HCT116 (cell line): ENCODE data around the gene FBXO21. TPM values are rescaled to one million over a fixed set of nuclear protein-coding genes. Genes with fewer than 3 reads are reported as not detected.

Source experiments
- ATAC-seq: fragments of 200-7000 bp; cut with Tn5 transposase; 2 replicates; pipeline ENCODE4 v1.9.1; 2020; ENCODE audit warnings: mild to moderate bottlenecking, moderate library complexity
- BruUV-seq: library from RNA; stranded (reverse); fragments of 400-500 nt; replicated peaks from 2 replicates; lab custom pipeline; 2021; lab: Mats Ljungman, UMichigan
- CTCF ChIA-PET: fragments of 300-600 bp; sonication (Branson Sonifier 250); formaldehyde crosslinking; loops from one replicate; lab custom pipeline; 2021; ENCODE audit warnings: antibody characterized with exemption; lab: Charles Lee
- POLR2A ChIA-PET: fragments of 300-600, 350-600 bp; sonication (Branson Sonifier 250); formaldehyde crosslinking; loops from one replicate; lab custom pipeline; 2021; ENCODE audit warnings: antibody characterized with exemption; lab: Charles Lee
- RAD21 ChIA-PET, 2 experiments: fragments of 300-600 bp; sonication (Branson Sonifier 250); formaldehyde crosslinking; loops; one replicate each; lab custom pipeline; 2023; ENCODE audit warnings: low total read pairs in 2 of 2; ENCODE audit not compliant: uncharacterized antibody in 2 of 2, unreplicated experiment in 2 of 2, low non-redundant PET in 1 of 2; lab: Charles Lee
- DNase-seq: peaks from one replicate; pipeline ENCODE4 v3.0.0-alpha.2; 2010; ENCODE audit warnings: low read depth, low spot score
- H2AFZ ChIP-seq: fragments of 200-600 bp; shearing (Covaris generic), sonication (generic); 2 replicates; pipeline ENCODE4 v1.6.1; 2017; ENCODE audit warnings: low read depth, mixed run types, mixed read lengths, antibody characterized with exemption, low read length; ENCODE audit not compliant: poor library complexity, severe bottlenecking
- H3K27ac ChIP-seq: 2 replicates; pipeline ENCODE4 v1.5.1; 2012; ENCODE audit warnings: low read depth, low read length
- H3K27me3 ChIP-seq: fragments of 200-600 bp; sonication (generic); 2 replicates; pipeline ENCODE4 v1.6.1; 2016; ENCODE audit warnings: mixed run types, low read length, mixed read lengths; ENCODE audit not compliant: insufficient read depth
- H3K36me3 ChIP-seq, 2 experiments: fragments of 200-500 bp in 1 of 2; fragments of 200-600 bp in 1 of 2; sonication (Bioruptor generic) in 1 of 2; sonication (generic) in 1 of 2; 2 replicates each; pipeline versions ENCODE4 v1.5.1 to v1.6.1; 2014 to 2016; ENCODE audit warnings: low read length in 2 of 2, inconsistent platforms in 1 of 2, mixed read lengths in 1 of 2, mixed run types in 1 of 2; ENCODE audit not compliant: insufficient read depth in 2 of 2, control insufficient read depth in 1 of 2
- H3K4me1 ChIP-seq, 2 experiments: fragments of 200-600 bp in 1 of 2; sonication (generic) in 1 of 2; 2 replicates each; pipeline versions ENCODE4 v1.5.1 to v1.6.1; 2012 to 2017; ENCODE audit warnings: low read length in 2 of 2, inconsistent platforms in 1 of 2, mild to moderate bottlenecking in 1 of 2, mixed read lengths in 1 of 2, mixed run types in 1 of 2, moderate library complexity in 1 of 2; ENCODE audit not compliant: insufficient read depth in 2 of 2, control insufficient read depth in 1 of 2
- H3K4me2 ChIP-seq: fragments of 200-600 bp; sonication (generic); 2 replicates; pipeline ENCODE4 v1.6.1; 2017; ENCODE audit warnings: mixed run types, low read length, mixed read lengths
- H3K4me3 ChIP-seq, 2 experiments: fragments of 200-600 bp in 1 of 2; sonication (generic) in 1 of 2; replicated peaks in 1 of 2; 2 replicates each; pipeline ENCODE4 v1.5.1; 2011 to 2016; ENCODE audit warnings: low read length in 2 of 2, control low read depth in 1 of 2, low read depth in 1 of 2, mild to moderate bottlenecking in 1 of 2, mixed read lengths in 1 of 2, mixed run types in 1 of 2
- H3K79me2 ChIP-seq: fragments of 200-600 bp; sonication (generic); 2 replicates; pipeline ENCODE4 v1.6.1; 2017; ENCODE audit warnings: mild to moderate bottlenecking, mixed run types, low read length, moderate library complexity, mixed read lengths; ENCODE audit not compliant: insufficient read depth
- H3K9ac ChIP-seq: fragments of 200-600 bp; sonication (generic); 2 replicates; pipeline ENCODE4 v1.6.1; 2016; ENCODE audit warnings: low read length, mixed read lengths
- H3K9me2 ChIP-seq: fragments of 200-600 bp; sonication (generic), shearing (Covaris generic); 2 replicates; pipeline ENCODE4 v1.6.1; 2017; ENCODE audit warnings: mixed run types, mild to moderate bottlenecking, moderate library complexity; ENCODE audit not compliant: insufficient read depth
- H3K9me3 ChIP-seq, 2 experiments: fragments of 200-500 bp in 1 of 2; fragments of 200-600 bp in 1 of 2; sonication (Bioruptor generic) in 1 of 2; sonication (generic) in 1 of 2; 2 replicates each; pipeline ENCODE4 v1.6.1; 2014 to 2017; ENCODE audit warnings: low read length in 2 of 2, mixed read lengths in 2 of 2, inconsistent platforms in 1 of 2, low read depth in 1 of 2, mild to moderate bottlenecking in 1 of 2, mixed run types in 1 of 2, moderate library complexity in 1 of 2; ENCODE audit not compliant: control insufficient read depth in 1 of 2, insufficient read depth in 1 of 2
- H4K20me1 ChIP-seq: fragments of 200-600 bp; sonication (generic), shearing (Covaris generic); 2 replicates; pipeline ENCODE4 v1.6.1; 2017; ENCODE audit warnings: mixed run types, mild to moderate bottlenecking, moderate library complexity; ENCODE audit not compliant: insufficient read depth
- ATF3 ChIP-seq: IDR thresholded peaks from 2 replicates; pipeline ENCODE4 v1.6.1; 2012
- CEBPB ChIP-seq: IDR thresholded peaks from 2 replicates; pipeline ENCODE4 v1.6.1; 2012; ENCODE audit warnings: low read depth
- CTCF ChIP-seq, 3 experiments: fragments of 200-600 bp in 1 of 3; sonication (generic) in 1 of 3; IDR thresholded peaks in 2 of 3; conservative IDR thresholded peaks in 1 of 3; 2 replicates each; pipeline ENCODE4 v1.5.1; 2012 to 2017; ENCODE audit warnings: low read depth in 2 of 3, low read length in 2 of 3, antibody characterized with exemption in 1 of 3, borderline replicate concordance in 1 of 3, control low read depth in 1 of 3, mild to moderate bottlenecking in 1 of 3, mixed read lengths in 1 of 3, mixed run types in 1 of 3, moderate library complexity in 1 of 3; ENCODE audit not compliant: insufficient read depth in 1 of 3
- EGR1 ChIP-seq: IDR thresholded peaks from 2 replicates; pipeline ENCODE4 v1.6.1; 2012; ENCODE audit warnings: low read depth
- EZH2phosphoT487 ChIP-seq: fragments of 200-600 bp; IDR thresholded peaks from 2 replicates; pipeline ENCODE4 v1.6.1; 2018; ENCODE audit warnings: antibody characterized with exemption, borderline replicate concordance
- MAX ChIP-seq: IDR thresholded peaks from 2 replicates; pipeline ENCODE4 v1.6.1; 2012
- POLR2A ChIP-seq: IDR thresholded peaks from 2 replicates; pipeline ENCODE4 v1.7.0; 2011; ENCODE audit warnings: borderline replicate concordance; ENCODE audit not compliant: insufficient read depth, insufficient read length; ENCODE audit errors: extremely low read depth
- POLR2AphosphoS5 ChIP-seq: IDR thresholded peaks from 2 replicates; pipeline ENCODE4 v1.6.1; 2011; ENCODE audit warnings: mild to moderate bottlenecking, low read depth, low read length, moderate library complexity
- RAD21 ChIP-seq: IDR thresholded peaks from 2 replicates; pipeline ENCODE4 v1.6.1; 2012; ENCODE audit warnings: low read depth, mild to moderate bottlenecking
- REST ChIP-seq: IDR thresholded peaks from 2 replicates; pipeline ENCODE4 v1.6.1; 2012; ENCODE audit warnings: low read depth
- SRF ChIP-seq: IDR thresholded peaks from 2 replicates; pipeline ENCODE4 v1.6.1; 2012; ENCODE audit warnings: low read depth
- ZBTB33 ChIP-seq: IDR thresholded peaks from 2 replicates; pipeline ENCODE4 v1.6.1; 2011; ENCODE audit warnings: mild to moderate bottlenecking, low read length, moderate library complexity; ENCODE audit not compliant: insufficient replicate concordance; ENCODE audit errors: extremely low read depth
- ZFX ChIP-seq: fragments of 450-650 bp; IDR thresholded peaks from 2 replicates; pipeline ENCODE4 v1.6.1; 2017
- intact Hi-C: fragments of 100-400 bp; cut with micrococcal nuclease; formaldehyde crosslinking; loops from 2 replicates; pipeline ENCODE4 v1.10.0; 2022
- total RNA-seq: library from RNA; stranded (reverse); gene quantifications from one replicate; pipeline ENCODE4 v1.2.1, GENCODE V29; 2021; ENCODE audit not compliant: unreplicated experiment

FBXO21 gene
- total RNA-seq, 1 experiment from 2014 or later: 45.5 TPM

- TF ChIP-seq CEBPB: no peak
- no peak for TF ChIP-seq POLR2A
- no peak for TF ChIP-seq SRF
- TF ChIP-seq POLR2AphosphoS5: no peak
- no peak overlapping the region for H3K9ac ChIP-seq
- intact Hi-C loops: no loop called here
- no peaks in the 10 kb centered on the region for H3K36me3 ChIP-seq
- H3K79me2 ChIP-seq: no peaks in the 10 kb centered on the region
- no peaks in the 10 kb centered on the region for H3K4me1 ChIP-seq
- POLR2A ChIA-PET: no interaction called here
- no peak overlapping the region for H3K4me2 ChIP-seq
- DNase-seq (no peak), ATAC-seq (no peak)
- CTCF ChIA-PET: no interaction called here
- no peak overlapping the region for H3K4me3 ChIP-seq
- BruUV-seq: no TSS peak
- H3K27me3 ChIP-seq: no peaks in the 10 kb centered on the region
- H3K9me2 ChIP-seq: no peaks in the 10 kb centered on the region
- no peaks in the 10 kb centered on the region for H3K9me3 ChIP-seq
- H3K27ac ChIP-seq: no peak overlapping the region
- H2AFZ ChIP-seq: no peak overlapping the region
- RAD21 ChIA-PET: no interaction called here
- no peaks in the 10 kb centered on the region for H4K20me1 ChIP-seq
These were observed 55.5 kb downstream of the FBXO21 start for GRCh38 chr12:117134721-117135120.

- no peak for TF ChIP-seq CTCF (IDR thresholded peaks at IDR 0.05 in 2 of 3, conservative IDR thresholded peaks at IDR 0.05 in 1 of 3; ENCODE audit: borderline replicate concordance in 1 of 3, insufficient read depth in 1 of 3, low read depth in 2 of 3, low read length in 2 of 3)
- no peak for TF ChIP-seq EZH2phosphoT487
- TF ChIP-seq RAD21: no peak
- TF ChIP-seq EGR1: no peak
- TF ChIP-seq REST: no peak
- TF ChIP-seq ATF3: no peak
- TF ChIP-seq SRF: no peak
- TF ChIP-seq ZBTB33: no peak
- TF ChIP-seq POLR2A: no peak
- TF ChIP-seq MAX: no peak
- TF ChIP-seq ZFX: no peak
- DNase-seq (no peak), ATAC-seq (no peak)
- no peaks in the 10 kb centered on the region for H3K4me1 ChIP-seq
- H3K9me2 ChIP-seq: no peaks in the 10 kb centered on the region
- H3K9ac ChIP-seq: no peak overlapping the region
- RAD21 ChIA-PET: no interaction called here
- H3K9me3 ChIP-seq: no peaks in the 10 kb centered on the region
- no peak overlapping the region for H3K27ac ChIP-seq
- no peaks in the 10 kb centered on the region for H3K36me3 ChIP-seq
- H3K4me3 ChIP-seq: no peak overlapping the region
- BruUV-seq: no TSS peak
- no peak overlapping the region for H3K4me2 ChIP-seq
- no peaks in the 10 kb centered on the region for H3K79me2 ChIP-seq
- CTCF ChIA-PET: no interaction called here
- intact Hi-C loops: no loop called here
- no peaks in the 10 kb centered on the region for H4K20me1 ChIP-seq
- no peak overlapping the region for H2AFZ ChIP-seq
- POLR2A ChIA-PET: no interaction called here
- H3K27me3 ChIP-seq: no peaks in the 10 kb centered on the region
These were observed 56.2 kb downstream of the FBXO21 start for GRCh38 chr12:117134059-117134458.
